HG03460 (cell line): Measurements from ENCODE around the gene ANXA5.
A peak's percentile ranks its signal among the peaks of the same experiment; 100 is the strongest.
"Not testable (repeated sequence)": the region's sequence is repeated elsewhere in the genome, so short reads cannot be mapped to it uniquely, and the experiment has no call there.

Source experiments
- ATAC-seq: cut with Tn5 transposase; IDR thresholded peaks from one replicate; pipeline ENCODE4 v1.9.1; 2021; ENCODE audit not compliant: unreplicated experiment

ANXA5 gene

DNA sequence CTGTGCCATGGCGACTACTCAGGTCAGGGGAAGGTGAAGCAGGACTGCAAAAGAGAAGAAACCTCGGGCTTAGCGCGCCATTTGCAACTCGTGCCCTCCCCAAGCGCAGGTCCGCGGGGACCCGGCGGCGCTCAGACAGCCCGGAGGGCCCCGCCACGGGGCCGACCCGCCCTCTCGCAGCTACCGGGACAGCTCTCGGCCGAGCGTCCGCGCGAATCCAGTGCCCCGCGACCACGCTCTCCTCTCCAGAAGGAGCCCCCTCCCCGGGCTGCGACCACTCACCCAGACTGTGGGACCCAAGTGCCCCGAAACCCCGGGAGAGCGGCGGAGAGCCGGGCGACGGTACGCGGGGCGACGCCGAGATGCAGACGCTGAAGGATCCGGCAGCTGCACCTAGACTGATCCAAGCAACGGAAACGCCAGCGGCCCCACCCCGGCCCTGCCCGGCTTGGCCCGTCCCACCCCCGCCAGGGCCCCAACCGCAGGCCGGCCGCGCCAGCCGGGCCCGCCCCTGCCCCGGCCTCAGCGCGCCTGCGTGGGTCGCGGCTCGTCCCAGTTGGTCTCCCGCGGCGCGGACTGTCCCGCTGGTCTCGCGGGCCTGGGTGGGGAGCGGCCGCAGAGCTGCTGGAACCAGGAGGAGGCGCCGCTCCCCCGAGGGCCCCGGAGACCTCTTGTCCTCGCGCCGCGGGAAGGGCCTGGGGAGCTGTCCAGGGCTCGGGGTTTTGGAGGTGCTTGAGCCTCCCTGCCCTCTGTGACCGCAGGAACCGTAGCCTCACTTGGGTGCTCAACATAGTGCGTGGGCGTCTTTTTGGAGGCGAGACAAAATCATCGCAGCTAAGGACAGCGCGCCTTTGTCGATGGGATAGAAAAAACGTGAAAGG, at the start of gene ANXA5:
ANXA5 (minus strand) TSS at position 400 of the 881 bp plus-strand sequence; CDS start at position 9, 391 bp downstream.
- ATAC-seq, result peak; percentile 90

- no peak for ATAC-seq
These were observed 46.0 kb upstream of the ANXA5 start for GRCh38 chr4:121742794-121743193.

DNA sequence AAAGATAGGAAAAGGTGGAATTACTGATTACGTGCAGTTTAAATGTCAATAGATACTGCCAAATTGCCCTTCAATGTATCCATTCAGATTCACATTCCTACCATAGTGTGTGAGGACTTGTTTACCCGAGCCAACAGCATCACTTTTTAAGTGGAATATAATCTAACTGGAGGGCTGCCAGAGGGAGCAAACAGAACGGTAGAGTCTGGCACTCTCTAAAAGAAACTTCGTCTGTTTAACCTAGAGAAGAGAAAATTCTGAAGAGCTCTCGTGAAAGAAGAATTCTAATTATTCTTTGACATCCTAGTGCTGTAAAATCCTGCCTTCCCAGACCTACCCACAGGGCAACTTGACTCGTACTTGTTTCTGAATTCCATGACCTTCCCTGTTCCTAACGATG, 45.0 kb upstream of the ANXA5 start:
- no peak for ATAC-seq

- ATAC-seq, result no peak
These were observed 44.1 kb upstream of the ANXA5 start for GRCh38 chr4:121740796-121741409.

DNA sequence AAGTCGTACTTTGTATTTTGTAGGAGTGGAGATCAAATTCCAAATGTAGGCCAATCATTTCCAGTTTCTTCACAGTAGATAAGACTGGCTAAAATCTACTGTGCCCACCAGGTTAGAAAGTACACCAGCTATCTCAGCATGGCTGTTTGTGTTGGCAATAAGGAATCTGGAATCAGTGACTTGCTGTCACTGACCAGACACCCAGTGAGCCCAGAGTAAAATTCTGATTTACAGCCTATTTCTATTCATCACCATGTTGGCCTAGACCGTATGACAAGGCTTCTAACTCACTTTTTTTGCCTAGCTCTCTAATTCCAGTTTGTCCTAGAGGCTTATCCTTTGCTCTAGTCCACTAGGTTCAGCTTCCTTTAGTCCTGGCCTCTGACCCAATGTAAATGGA, 42.8 kb upstream of the ANXA5 start:
- ATAC-seq, result no peak

- ATAC-seq, result no peak
These were observed 42.2 kb upstream of the ANXA5 start for GRCh38 chr4:121738780-121739535.

- no peak for ATAC-seq
These were observed 41.2 kb upstream of the ANXA5 start for GRCh38 chr4:121737846-121738554.

DNA sequence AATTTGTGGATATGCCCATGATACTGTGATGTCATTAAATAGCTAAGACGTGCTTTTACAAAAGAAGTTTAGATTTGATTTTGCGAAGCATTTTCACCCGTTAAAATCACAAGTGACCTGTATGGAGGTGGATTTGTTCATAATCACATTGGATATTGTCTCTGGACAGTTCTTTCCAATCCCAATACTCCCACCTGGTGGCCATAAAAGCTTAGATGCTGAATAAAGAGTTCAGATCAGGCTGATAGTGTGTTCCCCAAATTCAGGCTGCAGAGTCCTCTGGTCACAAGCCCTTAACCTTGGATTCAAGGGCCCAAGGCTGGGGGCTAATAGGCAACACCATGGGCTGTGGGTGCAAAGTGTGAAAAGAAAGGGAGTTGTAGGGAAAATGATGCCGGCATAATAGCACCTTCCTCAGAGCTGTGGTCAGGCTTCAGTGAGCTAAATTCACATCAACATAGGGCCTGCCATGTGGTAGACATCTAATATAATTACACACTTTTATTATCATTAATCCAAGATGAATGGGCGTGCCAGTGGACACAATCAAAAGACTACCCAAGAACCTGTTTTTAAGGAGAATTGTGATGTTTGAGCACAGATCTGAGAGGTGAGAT, 40.1 kb upstream of the ANXA5 start:
- ATAC-seq, result no peak

DNA sequence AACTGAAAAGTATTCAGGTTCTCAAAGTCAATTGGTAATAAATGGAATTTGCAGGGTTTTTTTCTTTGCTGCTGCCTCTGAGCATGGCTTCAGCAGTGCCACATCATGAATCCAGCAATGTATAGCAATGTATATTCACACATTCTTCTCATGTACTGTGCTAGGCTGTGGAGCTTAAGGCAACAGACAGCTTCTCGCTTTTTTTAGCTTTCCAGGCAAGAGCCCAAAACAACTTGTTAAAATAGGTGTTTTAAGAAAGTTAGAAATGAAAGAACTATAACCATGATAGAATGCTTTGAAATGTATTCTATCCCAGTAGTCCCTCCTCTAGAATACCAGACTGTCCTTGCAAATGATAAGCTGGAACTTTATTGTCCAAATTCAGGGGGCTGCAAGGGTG, 37.8 kb upstream of the ANXA5 start:
- ATAC-seq, result no peak

- ATAC-seq, result no peak
These were observed 37.2 kb upstream of the ANXA5 start for GRCh38 chr4:121733942-121734341.

- ATAC-seq, result not testable (repeated sequence)
These were observed 33.0 kb upstream of the ANXA5 start for GRCh38 chr4:121729753-121730152.

DNA sequence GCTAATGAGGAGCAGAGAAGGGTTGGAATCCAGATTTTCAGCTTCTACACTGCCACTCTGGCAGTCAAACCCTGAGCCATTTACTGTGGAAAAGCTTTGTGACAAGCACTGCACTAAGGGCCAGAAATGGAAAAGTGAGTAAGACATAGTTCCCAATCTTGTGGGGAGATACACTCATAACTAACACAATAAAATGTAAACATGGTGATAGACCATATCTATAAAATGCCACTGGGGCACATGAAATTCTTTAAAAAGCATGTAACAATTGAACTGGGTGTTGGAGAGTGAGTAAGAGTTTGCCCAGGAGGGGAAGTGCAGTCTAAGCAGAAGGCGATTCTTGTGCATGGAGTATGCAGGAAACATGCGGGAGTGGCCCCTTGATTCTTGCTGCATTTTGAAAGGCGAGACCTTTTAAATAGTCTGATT, 32.0 kb upstream of the ANXA5 start:
- no peak for ATAC-seq

- ATAC-seq, result no peak
These were observed 31.3 kb upstream of the ANXA5 start for GRCh38 chr4:121728066-121728465.

GRCh38 chr4:121726642-121727268, 30.0 kb upstream of the ANXA5 start:
- ATAC-seq, result peak; percentile 96

GRCh38 chr4:121724671-121725070, 27.9 kb upstream of the ANXA5 start:
- no peak for ATAC-seq

- ATAC-seq, result no peak
These were observed 24.9 kb upstream of the ANXA5 start for GRCh38 chr4:121721700-121722099.

DNA sequence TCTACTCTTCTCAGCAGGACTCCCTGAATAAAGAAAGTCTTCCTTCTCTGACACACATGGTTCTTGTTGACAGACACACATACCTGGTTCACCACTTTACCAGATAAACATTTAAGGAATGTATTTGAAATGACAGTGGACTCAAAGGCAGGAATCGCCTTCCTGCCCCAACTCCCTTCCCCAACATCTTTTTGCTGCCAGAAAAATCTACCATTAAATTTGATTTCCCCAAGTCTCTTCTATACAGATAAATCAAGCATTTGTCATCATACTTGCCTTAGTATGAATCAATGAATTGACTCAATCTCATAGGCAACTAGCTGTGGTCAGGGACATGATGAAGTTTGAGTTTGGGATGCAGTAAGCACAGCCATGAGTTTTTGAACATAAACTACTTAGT, 23.3 kb upstream of the ANXA5 start:
- ATAC-seq, result no peak

- ATAC-seq, result no peak
These were observed 21.0 kb upstream of the ANXA5 start for GRCh38 chr4:121717680-121718237.

- no peak for ATAC-seq
These were observed 17.8 kb upstream of the ANXA5 start for GRCh38 chr4:121714548-121714947.

- no peak for ATAC-seq
These were observed 16.0 kb upstream of the ANXA5 start for GRCh38 chr4:121712783-121713182.
